ENCODE measurements around the gene PM20D1. TPM values are rescaled to one million over a fixed set of nuclear protein-coding genes. Genes with fewer than 3 reads are reported as not detected.

The PM20D1 gene
- polyA plus RNA-seq, 3 donors, result not detected

GRCh38 chr1:205787287-205787916 lies 62.5 kb downstream of the PM20D1 start:
- Histone ChIP-seq H3K27ac (ENCODE audit: low read depth in 1 of 2, low read length in 2 of 2) (no peak overlapping the region), H3K4me3 (replicated peaks in 1 of 3; ENCODE audit: low read depth in 2 of 3, low read length in 3 of 3) (no peak overlapping the region), H4K20me1 (ENCODE audit: insufficient read depth, low read length) (no peaks in the 10 kb centered on the region), H3K4me2 (replicated peaks; ENCODE audit: extremely low read depth, low read length, poor library complexity, severe bottlenecking) (no peak overlapping the region), H3K4me1 (ENCODE audit: control insufficient read depth in 1 of 2, insufficient read depth in 2 of 2, low read length in 2 of 2) (peaks cover 0 to 4% of the 10 kb centered on the region in 2 donors), H3K9ac (ENCODE audit: insufficient read depth, low read length, poor library complexity, severe bottlenecking) (no peak overlapping the region), H3K9me3 (replicated peaks in 1 of 2; ENCODE audit: control insufficient read depth in 1 of 2, insufficient read depth in 1 of 2, low read length in 2 of 2) (no peaks in the 10 kb centered on the region), H3K79me2 (ENCODE audit: insufficient read depth, low read length) (no peaks in the 10 kb centered on the region), H3K27me3 (ENCODE audit: control insufficient read depth in 2 of 2, insufficient read depth in 2 of 2, low read length in 2 of 2) (no peaks in the 10 kb centered on the region), H2AFZ (ENCODE audit: insufficient read depth, low read depth, low read length, poor library complexity, severe bottlenecking) (no peak overlapping the region), H3K36me3 (replicated peaks in 1 of 2; ENCODE audit: control insufficient read depth in 1 of 2, insufficient read depth in 2 of 2, low read length in 2 of 2) (no peaks in the 10 kb centered on the region)
- Mint-ChIP-seq H3K27ac (no peak overlapping the region), H3K4me3 (no peak overlapping the region), H3K36me3 (peaks cover 0 to 4% of the 10 kb centered on the region in 2 donors), H3K27me3 (ENCODE audit: low read depth in 3 of 3) (no peaks in the 10 kb centered on the region), H3K9me3 (no peaks in the 10 kb centered on the region), H3K4me1 (peaks cover 12% of the 10 kb centered on the region)
- DNase-seq, result no peak
- no peak for TF ChIP-seq CTCF (IDR thresholded peaks at IDR 0.05)
- 84% methylated on average over 6 of the region's 10 CpGs for WGBS (ENCODE audit: insufficient coverage)
- intact Hi-C loops (cut with micrococcal nuclease), result no loop called here

- no peak overlapping the region for H3K4me3 ChIP-seq (replicated peaks in 1 of 3; ENCODE audit: low read depth in 2 of 3, low read length in 3 of 3)
- no peak for DNase-seq
- H3K4me1 ChIP-seq (ENCODE audit: control insufficient read depth in 1 of 2, insufficient read depth in 2 of 2, low read length in 2 of 2), result peaks cover 0 to 4% of the 10 kb centered on the region in 2 donors
- H3K36me3 ChIP-seq (replicated peaks in 1 of 2; ENCODE audit: control insufficient read depth in 1 of 2, insufficient read depth in 2 of 2, low read length in 2 of 2), result no peaks in the 10 kb centered on the region
- no peak overlapping the region for H3K4me2 ChIP-seq (replicated peaks; ENCODE audit: extremely low read depth, low read length, poor library complexity, severe bottlenecking)
- TF ChIP-seq CTCF (IDR thresholded peaks at IDR 0.05), result no peak
- no peak overlapping the region for H3K27ac Mint-ChIP-seq
- no peaks in the 10 kb centered on the region for H3K9me3 ChIP-seq (replicated peaks in 1 of 2; ENCODE audit: control insufficient read depth in 1 of 2, insufficient read depth in 1 of 2, low read length in 2 of 2)
- H3K27ac ChIP-seq (ENCODE audit: low read depth in 1 of 2, low read length in 2 of 2), result no peak overlapping the region
- no peaks in the 10 kb centered on the region for H4K20me1 ChIP-seq (ENCODE audit: insufficient read depth, low read length)
- H3K9me3 Mint-ChIP-seq, result no peaks in the 10 kb centered on the region
- no peak overlapping the region for H3K9ac ChIP-seq (ENCODE audit: insufficient read depth, low read length, poor library complexity, severe bottlenecking)
- H3K27me3 Mint-ChIP-seq (ENCODE audit: low read depth in 3 of 3), result no peaks in the 10 kb centered on the region
- no peaks in the 10 kb centered on the region for H3K27me3 ChIP-seq (ENCODE audit: control insufficient read depth in 2 of 2, insufficient read depth in 2 of 2, low read length in 2 of 2)
- intact Hi-C loops (cut with micrococcal nuclease), result no loop called here
- H3K36me3 Mint-ChIP-seq, result peaks cover 0 to 4% of the 10 kb centered on the region in 2 donors
- WGBS (ENCODE audit: insufficient coverage), result 100% methylated on average over 1 of the region's 4 CpGs
- H3K4me3 Mint-ChIP-seq, result no peak overlapping the region
- H3K4me1 Mint-ChIP-seq, result peaks cover 9% of the 10 kb centered on the region
- H2AFZ ChIP-seq (ENCODE audit: insufficient read depth, low read depth, low read length, poor library complexity, severe bottlenecking), result no peak overlapping the region
- no peaks in the 10 kb centered on the region for H3K79me2 ChIP-seq (ENCODE audit: insufficient read depth, low read length)
Observed at GRCh38 chr1:205786601-205787000, 63.3 kb downstream of the PM20D1 start.

Data from CD14-positive monocyte (primary cell).